Measurements from ENCODE around the gene FADS3. TPM values are rescaled to one million over a fixed set of nuclear protein-coding genes. Genes with fewer than 3 reads are reported as not detected.

The FADS3 gene
- total RNA-seq: 13.5 and 15.6 TPM in 2 replicates

GRCh38 chr11:61891331-61892084, at the start of gene FADS3:
FADS3 (minus strand) TSS chr11:61891545; CDS start chr11:61891381, 164 bp downstream.
- Mint-ChIP-seq H3K36me3 (ENCODE audit: low read depth) (no peaks in the 10 kb centered on the region), H3K9me3 (no peaks in the 10 kb centered on the region), H3K27me3 (peaks cover 13% of the 10 kb centered on the region), H3K27ac (peak within 1 kb of the TSS; percentile 29), H3K4me1 (peaks cover 4% of the 10 kb centered on the region), H3K4me3 (peak within 1 kb of the TSS; percentile 83)
- DNase-seq: peak; percentile 92
- intact Hi-C loops (cut with micrococcal nuclease): loop anchor here (1.0 to 10.0 kb wide), 4 partner anchors 20 to 313 kb away; partner anchors contain the start of genes FTH1 and SCGB2A1

DNA sequence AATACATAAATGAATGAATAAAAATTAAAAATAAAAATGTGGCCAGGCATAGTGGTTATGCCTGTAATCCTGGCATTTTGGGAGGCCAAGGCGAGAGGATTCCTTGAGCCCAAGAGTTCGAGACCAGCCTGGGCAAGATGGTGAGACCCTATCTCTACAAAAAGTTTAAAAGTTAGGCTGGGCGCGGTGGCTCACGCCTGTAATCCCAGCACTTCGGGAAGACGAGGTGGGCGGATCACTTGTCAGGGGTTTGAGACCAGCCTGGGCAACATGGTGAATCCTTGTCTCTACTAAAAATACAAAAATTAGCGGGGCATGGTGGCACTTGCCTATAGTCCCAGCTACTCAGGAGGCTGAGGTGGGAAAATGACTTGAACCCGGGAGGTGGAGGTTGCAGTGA, 49.1 kb upstream of the FADS3 start:
- Mint-ChIP-seq H3K27ac (no peak overlapping the region), H3K4me1 (no peaks in the 10 kb centered on the region), H3K9me3 (peaks cover 8% of the 10 kb centered on the region), H3K27me3 (peaks cover 34% of the 10 kb centered on the region), H3K36me3 (ENCODE audit: low read depth) (no peaks in the 10 kb centered on the region), H3K4me3 (no peak overlapping the region)
- intact Hi-C loops (cut with micrococcal nuclease): no loop called here
- DNase-seq: no peak

- no peak for DNase-seq
These were observed 44.5 kb upstream of the FADS3 start for GRCh38 chr11:61935861-61936260.

GRCh38 chr11:61930933-61931332, 39.6 kb upstream of the FADS3 start:
- H3K27ac Mint-ChIP-seq: no peak overlapping the region
- intact Hi-C loops (cut with micrococcal nuclease): no loop called here
- no peaks in the 10 kb centered on the region for H3K36me3 Mint-ChIP-seq (ENCODE audit: low read depth)
- peaks cover 22% of the 10 kb centered on the region for H3K27me3 Mint-ChIP-seq
- no peak for DNase-seq
- H3K9me3 Mint-ChIP-seq: peaks cover 6% of the 10 kb centered on the region
- H3K4me1 Mint-ChIP-seq: no peaks in the 10 kb centered on the region
- H3K4me3 Mint-ChIP-seq: no peak overlapping the region

More at GRCh38 chr11:61935861-61936260, 44.5 kb upstream of the FADS3 start:
- Mint-ChIP-seq H3K9me3 (peaks cover 13% of the 10 kb centered on the region), H3K36me3 (ENCODE audit: low read depth) (no peaks in the 10 kb centered on the region), H3K4me1 (no peaks in the 10 kb centered on the region), H3K27ac (no peak overlapping the region), H3K27me3 (peaks cover 39% of the 10 kb centered on the region), H3K4me3 (no peak overlapping the region)
- intact Hi-C loops (cut with micrococcal nuclease): no loop called here

DNA sequence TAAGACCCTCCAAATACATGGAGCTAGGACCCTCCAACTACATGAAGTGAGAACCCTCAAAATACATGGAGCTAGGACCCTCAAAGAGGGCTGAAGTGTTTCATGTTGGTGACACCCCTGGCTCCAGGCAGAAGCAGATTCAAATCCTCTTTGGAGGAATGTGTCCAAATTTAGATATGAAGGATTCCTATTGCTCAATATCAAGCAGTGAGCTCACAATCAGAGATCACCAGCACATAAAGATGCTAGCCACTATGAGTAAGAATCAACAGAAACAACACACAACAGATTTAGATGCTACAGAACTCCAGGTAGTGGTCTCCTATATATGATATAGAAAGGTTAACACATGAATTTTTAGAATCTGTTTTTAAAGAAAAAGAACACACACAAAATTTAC, 37.3 kb upstream of the FADS3 start:
- Mint-ChIP-seq H3K36me3 (ENCODE audit: low read depth) (no peaks in the 10 kb centered on the region), H3K4me3 (no peak overlapping the region), H3K27me3 (peaks cover 26% of the 10 kb centered on the region), H3K27ac (no peak overlapping the region), H3K9me3 (peaks cover 4% of the 10 kb centered on the region), H3K4me1 (no peaks in the 10 kb centered on the region)
- DNase-seq: no peak
- intact Hi-C loops (cut with micrococcal nuclease): no loop called here

- H3K4me3 Mint-ChIP-seq: no peak overlapping the region
- intact Hi-C loops (cut with micrococcal nuclease): no loop called here
- peaks cover 22% of the 10 kb centered on the region for H3K27me3 Mint-ChIP-seq
- H3K9me3 Mint-ChIP-seq: peaks cover 4% of the 10 kb centered on the region
- no peak overlapping the region for H3K27ac Mint-ChIP-seq
- H3K4me1 Mint-ChIP-seq: no peaks in the 10 kb centered on the region
- H3K36me3 Mint-ChIP-seq (ENCODE audit: low read depth): no peaks in the 10 kb centered on the region
- no peak for DNase-seq
These were observed 36.2 kb upstream of the FADS3 start for GRCh38 chr11:61927501-61927900.

DNA sequence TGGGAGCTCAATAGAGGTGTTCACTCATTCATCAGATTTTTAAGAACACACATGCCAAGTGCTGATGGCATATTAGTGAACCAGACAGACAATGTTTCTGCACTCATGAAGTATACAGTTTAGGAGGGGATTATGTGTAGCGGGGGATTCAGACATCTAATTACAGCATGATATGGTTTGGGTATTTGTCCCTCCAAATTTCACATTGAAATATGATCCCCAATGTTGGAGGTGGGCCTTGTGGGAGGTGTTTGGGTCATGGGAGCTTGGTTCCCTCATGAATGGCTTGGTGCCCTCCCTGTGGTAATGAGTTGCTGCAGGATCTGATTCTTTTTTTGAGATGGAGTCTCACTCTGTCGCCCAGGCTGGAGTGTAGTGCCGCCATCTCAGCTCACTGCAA, 34.9 kb upstream of the FADS3 start:
- Mint-ChIP-seq H3K4me3 (no peak overlapping the region), H3K9me3 (peaks cover 1% of the 10 kb centered on the region), H3K36me3 (ENCODE audit: low read depth) (no peaks in the 10 kb centered on the region), H3K27me3 (peaks cover 22% of the 10 kb centered on the region), H3K4me1 (no peaks in the 10 kb centered on the region), H3K27ac (no peak overlapping the region)
- no peak for DNase-seq
- intact Hi-C loops (cut with micrococcal nuclease): no loop called here

GRCh38 chr11:61925736-61926135, 34.4 kb upstream of the FADS3 start:
- Mint-ChIP-seq H3K27ac (no peak overlapping the region), H3K4me3 (no peak overlapping the region), H3K27me3 (peaks cover 21% of the 10 kb centered on the region), H3K9me3 (no peaks in the 10 kb centered on the region), H3K36me3 (ENCODE audit: low read depth) (no peaks in the 10 kb centered on the region), H3K4me1 (no peaks in the 10 kb centered on the region)
- intact Hi-C loops (cut with micrococcal nuclease): no loop called here
- DNase-seq: no peak

GRCh38 chr11:61924064-61924455, 32.7 kb upstream of the FADS3 start:
- Mint-ChIP-seq H3K27me3 (peaks cover 32% of the 10 kb centered on the region), H3K4me1 (no peaks in the 10 kb centered on the region), H3K9me3 (no peaks in the 10 kb centered on the region), H3K36me3 (ENCODE audit: low read depth) (no peaks in the 10 kb centered on the region), H3K4me3 (no peak overlapping the region), H3K27ac (no peak overlapping the region)
- DNase-seq: no peak
- intact Hi-C loops (cut with micrococcal nuclease): no loop called here

- DNase-seq: peak; percentile 49
- H3K9me3 Mint-ChIP-seq: no peaks in the 10 kb centered on the region
- no peaks in the 10 kb centered on the region for H3K4me1 Mint-ChIP-seq
- peaks cover 38% of the 10 kb centered on the region for H3K27me3 Mint-ChIP-seq
- no peak overlapping the region for H3K4me3 Mint-ChIP-seq
- intact Hi-C loops (cut with micrococcal nuclease): no loop called here
- no peak overlapping the region for H3K27ac Mint-ChIP-seq
- H3K36me3 Mint-ChIP-seq (ENCODE audit: low read depth): no peaks in the 10 kb centered on the region
These were observed 32.1 kb upstream of the FADS3 start for GRCh38 chr11:61923166-61924063.

- Mint-ChIP-seq H3K4me1 (peaks cover 7% of the 10 kb centered on the region), H3K27ac (no peak overlapping the region), H3K4me3 (no peak overlapping the region), H3K27me3 (peaks cover 47% of the 10 kb centered on the region), H3K9me3 (no peaks in the 10 kb centered on the region), H3K36me3 (ENCODE audit: low read depth) (no peaks in the 10 kb centered on the region)
- intact Hi-C loops (cut with micrococcal nuclease): no loop called here
- DNase-seq: no peak
These were observed 31.2 kb upstream of the FADS3 start for GRCh38 chr11:61922539-61922938.

- no peaks in the 10 kb centered on the region for H3K9me3 Mint-ChIP-seq
- H3K36me3 Mint-ChIP-seq (ENCODE audit: low read depth): no peaks in the 10 kb centered on the region
- intact Hi-C loops (cut with micrococcal nuclease): no loop called here
- peaks cover 48% of the 10 kb centered on the region for H3K27me3 Mint-ChIP-seq
- H3K4me3 Mint-ChIP-seq: no peak overlapping the region
- DNase-seq: no peak
- peaks cover 7% of the 10 kb centered on the region for H3K4me1 Mint-ChIP-seq
- H3K27ac Mint-ChIP-seq: no peak overlapping the region
These were observed 30.1 kb upstream of the FADS3 start for GRCh38 chr11:61921446-61921845.

GRCh38 chr11:61919705-61920631, 28.6 kb upstream of the FADS3 start:
- Mint-ChIP-seq H3K27ac (no peak overlapping the region), H3K9me3 (no peaks in the 10 kb centered on the region), H3K4me3 (no peak overlapping the region), H3K4me1 (peaks cover 7% of the 10 kb centered on the region), H3K36me3 (ENCODE audit: low read depth) (no peaks in the 10 kb centered on the region), H3K27me3 (peaks cover 51% of the 10 kb centered on the region)
- no peak for DNase-seq
- intact Hi-C loops (cut with micrococcal nuclease): no loop called here
